AG10803 (cell line): Measurements from ENCODE around the gene MYBPC1.

ENCODE experiments used
- DNase-seq: peaks from one replicate; pipeline ENCODE4 v3.0.0; 2010; ENCODE audit warnings: low read depth
- H3K4me3 ChIP-seq: 2 replicates; pipeline ENCODE4 v1.5.1; 2011; ENCODE audit warnings: mild to moderate bottlenecking, low read length, control low read depth
- CTCF ChIP-seq: conservative IDR thresholded peaks from 2 replicates; pipeline ENCODE4 v1.5.1; 2011; ENCODE audit warnings: mild to moderate bottlenecking, low read length, control low read depth, inconsistent platforms

The MYBPC1 gene

DNA sequence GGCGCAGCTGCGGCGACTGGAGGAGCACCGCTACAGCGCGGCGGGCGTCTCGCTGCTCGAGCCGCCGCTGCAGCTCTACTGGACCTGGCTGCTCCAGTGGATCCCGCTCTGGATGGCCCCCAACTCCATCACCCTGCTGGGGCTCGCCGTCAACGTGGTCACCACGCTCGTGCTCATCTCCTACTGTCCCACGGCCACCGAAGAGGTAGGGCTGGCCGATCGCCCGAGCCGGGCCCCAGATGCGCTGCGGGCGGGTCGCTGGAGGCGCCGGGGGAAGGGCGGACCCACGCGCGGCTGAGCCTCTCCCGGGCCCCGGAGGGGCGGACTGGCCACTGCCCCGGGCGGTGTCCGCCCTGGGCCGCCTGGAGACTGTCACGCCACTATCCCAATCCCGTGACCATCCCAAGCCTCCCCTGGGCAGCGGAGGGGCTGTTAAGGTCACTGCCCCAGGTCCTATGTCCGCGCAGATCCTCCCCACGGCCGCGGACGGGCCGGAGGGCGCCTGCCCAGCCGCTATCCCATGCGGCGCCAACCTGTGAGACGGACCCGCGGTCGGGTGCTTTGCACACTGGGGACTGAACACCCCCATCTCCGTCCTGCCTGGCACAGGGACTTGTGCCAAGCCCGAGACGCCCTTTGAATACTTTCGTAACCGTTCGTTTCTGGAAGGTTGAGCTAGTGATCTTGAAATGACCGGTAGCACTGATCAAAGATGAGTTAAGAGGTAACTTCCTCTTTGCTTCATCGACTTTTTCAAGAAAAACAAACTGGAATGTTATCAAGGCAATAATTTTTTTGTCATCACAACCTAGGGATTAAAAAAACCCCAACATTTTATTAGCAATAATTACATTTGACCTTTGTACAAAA lies 103.4 kb downstream of the MYBPC1 start:
- TF ChIP-seq CTCF = no peak
- peak; percentile 40 for DNase-seq
- peak overlapping the region; percentile 81 for H3K4me3 ChIP-seq

DNA sequence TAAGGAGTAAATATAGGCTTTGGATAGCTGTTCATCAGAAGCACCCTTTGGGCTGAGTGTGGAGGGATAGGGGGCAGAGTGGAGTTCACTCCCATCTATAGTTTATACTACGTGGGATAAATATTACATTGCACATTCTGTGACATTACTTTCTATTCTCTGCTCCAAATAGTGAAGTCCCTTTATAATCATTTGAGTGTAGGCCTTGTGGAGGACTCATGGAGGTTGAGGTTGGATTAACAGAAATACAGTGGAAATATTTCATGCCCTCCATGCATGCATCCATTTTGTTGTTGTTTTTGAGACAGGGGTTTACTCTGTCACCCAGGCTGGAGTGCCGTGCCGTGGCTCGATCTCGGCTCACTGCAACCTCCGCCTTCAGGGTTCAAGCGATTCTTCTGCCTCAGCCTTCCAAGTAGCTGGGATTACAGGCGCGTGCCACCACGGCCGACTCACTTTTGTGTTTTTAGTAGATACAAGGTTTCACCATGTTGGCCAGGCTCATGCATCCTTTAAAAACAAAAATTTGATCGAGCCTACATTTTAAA lies 104.1 kb downstream of the MYBPC1 start:
- no peak for DNase-seq
- H3K4me3 ChIP-seq = peak overlapping the region; percentile 81
- TF ChIP-seq CTCF = peak; percentile 44

GRCh38 chr12:101700299-101700820 lies 105.6 kb downstream of the MYBPC1 start:
- TF ChIP-seq CTCF = no peak
- no peak for DNase-seq
- no peak overlapping the region for H3K4me3 ChIP-seq

DNA sequence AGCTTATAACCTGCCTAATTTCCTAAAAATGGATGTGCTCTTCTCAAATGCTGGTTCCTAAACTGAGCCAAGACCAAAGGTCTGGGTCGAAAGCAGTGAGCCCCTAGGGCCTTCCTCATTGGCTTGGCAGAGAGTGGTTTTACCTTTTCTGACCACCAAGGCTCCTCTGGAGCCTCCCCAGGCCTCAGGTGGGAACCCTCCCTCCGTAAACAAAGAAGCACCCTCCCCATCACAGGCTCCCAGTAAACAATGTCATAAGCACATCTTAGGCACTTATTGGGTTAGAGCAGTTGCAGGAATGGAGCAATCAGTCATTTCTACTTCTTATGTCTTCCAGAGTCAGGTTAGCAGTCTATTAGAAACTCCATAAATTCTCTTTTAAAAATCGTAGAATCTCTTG lies 108.7 kb downstream of the MYBPC1 start:
- DNase-seq = no peak
- no peak overlapping the region for H3K4me3 ChIP-seq
- TF ChIP-seq CTCF = no peak

GRCh38 chr12:101706403-101706802 lies 111.6 kb downstream of the MYBPC1 start:
- DNase-seq = no peak
- TF ChIP-seq CTCF = no peak
- H3K4me3 ChIP-seq = no peak overlapping the region

DNA sequence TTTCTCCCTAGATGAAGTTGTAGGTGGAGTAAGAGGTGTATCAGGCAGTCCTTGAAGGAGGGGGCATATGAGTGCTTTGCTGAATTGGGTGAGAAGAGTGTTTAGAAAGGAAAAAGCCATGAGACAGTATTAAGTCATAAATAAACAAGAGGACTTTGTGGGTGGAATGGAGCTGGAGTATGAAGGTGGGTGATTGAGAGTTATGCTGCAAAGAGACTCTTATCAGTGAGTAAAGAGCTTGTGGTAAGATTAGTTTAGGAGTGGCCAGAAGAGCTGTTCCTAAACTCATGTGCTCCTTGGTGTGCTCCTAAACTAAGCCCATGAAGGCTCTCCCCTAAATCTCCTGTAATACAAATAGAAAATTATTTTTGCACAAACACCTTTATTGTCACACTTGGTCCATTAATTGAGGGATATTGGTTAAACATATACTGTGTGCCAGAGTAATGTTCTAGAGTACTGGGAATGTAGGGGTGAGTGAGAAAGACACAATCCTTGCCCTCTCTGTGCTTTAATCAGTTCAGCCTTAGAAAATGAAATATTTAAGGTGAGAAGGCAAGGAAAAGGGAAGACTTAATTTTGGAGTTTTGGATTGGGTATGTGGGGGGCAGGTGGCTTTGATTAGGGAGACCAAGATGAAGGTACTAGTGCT lies 112.5 kb downstream of the MYBPC1 start:
- no peak for TF ChIP-seq CTCF
- no peak overlapping the region for H3K4me3 ChIP-seq
- no peak for DNase-seq
